SH-SY5Y (cell line): ENCODE data around the gene CHRM5.

ENCODE experiments used
- GATA2 ChIP-seq: IDR thresholded peaks from 2 replicates; pipeline ENCODE4 v1.6.1; 2011; ENCODE audit warnings: mild to moderate bottlenecking, low read depth, low read length
- GATA3 ChIP-seq: IDR thresholded peaks from 2 replicates; pipeline ENCODE4 v1.6.1; 2011; ENCODE audit warnings: low read depth, mild to moderate bottlenecking, low read length, moderate library complexity

- TF ChIP-seq GATA2 (no peak), GATA3 (no peak)
These were observed 111.6 kb downstream of the CHRM5 start for GRCh38 chr15:34079904-34080303.
